HG03196 (cell line): ENCODE measurements around the gene FAM171A2.
"Not testable (repeated sequence)": the region's sequence is repeated elsewhere in the genome, so short reads cannot be mapped to it uniquely, and the experiment has no call there.

ENCODE experiments used
- ATAC-seq: cut with Tn5 transposase; IDR thresholded peaks from one replicate; pipeline ENCODE4 v1.9.1; 2021; ENCODE audit not compliant: unreplicated experiment

FAM171A2 gene

DNA sequence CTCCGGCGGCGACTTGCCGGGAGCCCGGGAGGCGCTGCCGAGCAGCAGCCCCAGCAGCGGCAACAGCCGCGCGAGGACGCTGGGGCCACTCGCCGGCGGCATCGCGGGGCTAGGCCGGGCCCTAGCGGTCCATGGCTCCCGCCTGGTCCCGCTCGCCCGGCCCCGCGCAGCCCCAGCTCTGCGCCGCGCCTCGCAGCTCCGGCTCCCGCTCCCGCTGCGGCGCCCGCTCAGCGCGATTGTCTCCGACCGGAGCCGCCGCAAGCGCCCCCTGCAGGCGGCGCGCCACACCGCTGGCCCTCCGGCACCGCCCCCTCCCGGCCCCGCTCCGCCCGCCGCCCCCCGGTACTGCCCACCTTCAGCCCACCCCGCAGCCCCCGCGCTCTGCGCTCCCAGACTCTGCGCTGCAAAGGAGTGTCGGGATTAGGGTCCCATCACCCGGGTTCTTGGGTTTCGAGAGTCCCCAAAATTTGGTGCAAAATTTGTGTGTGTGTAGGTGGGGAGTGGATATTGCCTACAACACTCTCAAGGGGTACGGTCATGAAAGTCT, at the start of gene FAM171A2:
Gene FAM171A2, minus strand, starts transcription at position 241 of the 547 bp plus-strand sequence. Its CDS starts 139 bp downstream, at position 102.
- no peak for ATAC-seq

DNA sequence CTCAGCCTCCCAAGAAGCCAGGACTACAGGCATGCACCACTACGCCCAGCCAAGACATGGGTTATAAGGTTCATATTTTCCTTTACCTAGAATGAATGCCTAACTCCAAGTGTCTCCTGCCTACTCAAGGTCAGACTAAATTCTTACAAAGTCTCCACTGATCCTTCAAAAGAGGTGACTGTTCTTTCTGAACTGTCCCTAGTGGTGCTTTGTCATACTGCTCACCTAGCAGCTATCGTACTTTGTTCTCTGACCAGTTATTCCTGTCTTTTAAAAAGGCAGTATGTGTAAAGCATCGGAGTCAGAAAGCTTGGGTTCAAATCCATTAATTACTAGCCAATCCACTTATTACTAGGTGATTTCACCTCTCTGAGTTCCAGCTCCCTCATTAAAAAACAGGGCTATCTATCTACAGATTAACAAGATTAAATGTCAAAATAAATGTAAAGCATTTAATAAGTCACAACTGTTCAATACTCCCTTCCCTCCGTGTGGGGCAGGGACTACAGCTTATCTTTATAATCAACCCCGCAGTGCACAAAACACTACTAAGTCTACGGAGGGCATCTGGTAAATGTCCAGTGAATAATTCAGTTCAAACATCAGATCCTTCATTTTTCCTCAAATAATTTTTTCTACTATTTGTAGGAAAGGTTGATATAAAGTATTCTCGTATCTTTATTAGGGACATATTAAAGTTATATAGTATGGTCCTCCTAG, 45.8 kb upstream of the FAM171A2 start:
- no peak for ATAC-seq

DNA sequence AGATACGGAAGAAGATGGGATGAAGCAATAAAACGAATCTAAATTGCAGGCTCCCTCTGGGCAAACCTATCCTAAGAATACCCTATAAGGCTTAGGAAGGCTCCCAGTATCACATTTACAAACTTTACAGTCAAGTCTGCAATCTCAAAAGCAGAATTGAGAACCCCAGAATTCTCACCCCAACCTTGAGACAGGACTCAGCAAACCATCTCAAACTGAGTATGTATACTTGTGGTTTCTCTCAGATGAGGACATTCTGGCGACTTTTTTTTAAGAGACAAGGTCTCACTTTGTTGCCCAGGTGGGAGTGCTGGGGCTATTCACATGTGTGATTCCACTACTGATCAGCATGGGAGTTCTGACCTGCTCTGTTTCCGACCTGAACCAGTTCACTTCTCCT, 45.1 kb upstream of the FAM171A2 start:
- ATAC-seq = no peak

- no peak for ATAC-seq
Observed at GRCh38 chr17:44402564-44403172, 39.0 kb upstream of the FAM171A2 start.

GRCh38 chr17:44400226-44400847, 36.7 kb upstream of the FAM171A2 start:
- ATAC-seq = no peak

GRCh38 chr17:44398692-44399691, 35.3 kb upstream of the FAM171A2 start:
- ATAC-seq = no peak

GRCh38 chr17:44397479-44398440, 34.1 kb upstream of the FAM171A2 start:
- ATAC-seq = no peak

GRCh38 chr17:44396946-44397345, 33.3 kb upstream of the FAM171A2 start:
- ATAC-seq = no peak

DNA sequence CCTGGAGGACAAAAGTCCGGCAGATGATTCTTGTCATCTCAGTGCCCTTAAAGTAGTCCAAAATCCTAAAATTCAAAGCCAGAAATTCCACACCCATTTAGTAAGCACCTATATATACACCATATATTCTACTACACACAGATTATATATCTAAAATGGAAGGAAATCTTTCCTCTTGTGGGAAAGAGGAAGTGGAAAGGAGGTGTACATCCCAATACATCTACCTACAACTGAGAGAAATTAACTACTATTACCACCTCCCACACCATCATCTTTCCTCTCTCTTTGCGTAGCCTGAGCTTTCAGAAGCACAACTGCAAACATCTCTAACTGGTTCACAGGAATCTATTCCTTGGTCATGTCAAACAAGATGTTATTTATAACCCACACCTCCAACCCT, 31.2 kb upstream of the FAM171A2 start:
- no peak for ATAC-seq

DNA sequence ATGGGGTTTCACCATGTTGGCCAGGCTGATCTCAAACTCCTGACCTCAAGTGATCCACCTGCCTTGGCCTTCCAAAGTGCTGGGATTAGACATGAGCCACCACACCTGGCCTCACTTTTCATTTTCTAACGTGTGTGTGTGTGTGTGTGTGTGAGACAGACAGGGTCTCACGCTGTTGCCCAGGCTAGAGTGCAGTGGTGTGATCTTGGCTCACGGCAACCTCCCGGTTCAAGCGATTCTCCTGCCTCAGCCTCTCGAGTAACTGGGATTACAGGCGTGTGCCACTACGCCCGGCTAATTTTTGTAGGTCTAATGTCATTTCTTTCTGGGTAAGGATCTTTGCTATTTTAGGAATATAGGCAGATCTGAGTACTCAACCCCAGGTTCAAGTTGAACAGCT, 30.5 kb upstream of the FAM171A2 start:
- ATAC-seq = not testable (repeated sequence)

- no peak for ATAC-seq
Observed at GRCh38 chr17:44390250-44390870, 26.7 kb upstream of the FAM171A2 start.

DNA sequence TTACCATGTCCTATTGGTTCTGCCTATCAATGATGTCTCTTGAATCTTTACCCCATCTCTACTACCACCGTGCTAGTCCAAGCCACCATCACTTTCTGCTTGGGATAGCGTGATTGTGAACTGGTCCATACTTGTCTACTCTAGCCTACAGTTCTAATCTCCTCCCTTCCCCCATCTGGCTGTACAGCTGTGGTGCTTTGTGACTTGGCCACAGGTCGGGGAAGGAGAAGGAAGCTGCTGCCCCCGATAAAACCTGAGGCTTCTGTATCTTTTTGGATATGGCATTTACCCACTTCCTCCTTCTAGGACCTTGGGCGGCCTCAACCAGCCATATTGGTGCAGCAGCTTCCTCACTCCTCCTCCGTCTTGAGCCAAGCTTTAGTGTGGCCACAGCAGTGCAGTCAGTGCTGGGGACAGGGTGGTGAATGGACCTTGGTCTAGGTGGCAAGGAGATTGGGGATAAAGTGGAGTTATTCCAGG, 26.1 kb upstream of the FAM171A2 start:
- ATAC-seq = no peak

DNA sequence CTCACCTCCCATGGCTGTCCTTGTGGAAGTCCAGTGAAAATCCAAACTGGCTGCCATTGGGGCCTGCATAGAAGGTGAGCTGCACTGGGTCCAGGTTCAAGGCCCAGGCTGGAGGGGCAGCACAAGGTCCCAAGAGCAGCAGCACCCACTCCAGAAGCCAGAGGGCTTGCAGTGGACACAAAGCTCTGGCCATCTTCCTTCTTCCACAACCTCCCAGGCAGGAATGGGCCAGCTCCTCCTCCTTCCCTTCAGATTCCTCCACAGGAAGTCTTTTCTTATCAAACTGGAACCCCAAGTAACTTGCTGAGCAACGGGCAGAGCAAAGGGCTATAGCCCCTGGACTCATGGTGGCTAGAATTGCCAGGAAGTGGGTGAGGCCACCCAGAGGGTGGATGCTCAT, 25.6 kb upstream of the FAM171A2 start, which contains the start of gene ITGA2B:
Gene ITGA2B, minus strand, starts transcription at position 369 of the 400 bp plus-strand sequence. Its CDS starts 176 bp downstream, at position 193.
- no peak for ATAC-seq

DNA sequence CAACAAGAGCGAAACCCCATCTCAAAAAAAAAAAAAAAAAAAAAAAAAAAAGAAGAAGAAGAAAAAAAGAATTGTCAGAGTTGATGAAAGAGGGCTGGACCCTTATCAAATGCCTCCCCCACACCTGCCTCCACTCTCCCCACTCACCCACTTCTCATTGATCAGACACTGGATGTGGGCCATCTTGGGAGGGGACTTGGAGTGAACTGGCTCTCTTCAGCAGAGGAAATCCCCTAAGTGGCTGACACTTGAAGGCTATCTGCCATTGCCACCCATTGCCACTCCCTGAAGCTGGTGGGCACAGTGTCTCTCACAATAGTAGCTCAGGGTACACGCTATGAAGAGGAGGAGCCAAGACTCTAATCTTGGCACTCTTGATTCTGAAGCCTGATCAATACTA, 24.2 kb upstream of the FAM171A2 start:
- ATAC-seq = no peak

DNA sequence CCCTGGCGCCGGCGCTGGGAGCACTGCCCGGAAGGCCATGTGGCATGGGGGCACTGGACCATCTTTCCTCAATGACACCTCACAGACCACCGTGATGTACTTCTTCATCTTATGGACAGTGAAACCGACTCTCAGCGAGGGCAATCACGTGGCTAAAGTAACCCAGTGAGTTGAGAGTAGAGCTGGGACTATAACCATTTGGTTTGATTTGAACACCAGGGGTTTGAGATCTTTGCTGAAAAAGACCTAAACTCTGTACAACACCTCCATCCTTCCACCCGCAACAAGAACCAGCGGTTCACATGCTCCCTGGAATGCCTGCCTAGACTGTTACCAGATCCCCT, 22.5 kb upstream of the FAM171A2 start:
- ATAC-seq = no peak

DNA sequence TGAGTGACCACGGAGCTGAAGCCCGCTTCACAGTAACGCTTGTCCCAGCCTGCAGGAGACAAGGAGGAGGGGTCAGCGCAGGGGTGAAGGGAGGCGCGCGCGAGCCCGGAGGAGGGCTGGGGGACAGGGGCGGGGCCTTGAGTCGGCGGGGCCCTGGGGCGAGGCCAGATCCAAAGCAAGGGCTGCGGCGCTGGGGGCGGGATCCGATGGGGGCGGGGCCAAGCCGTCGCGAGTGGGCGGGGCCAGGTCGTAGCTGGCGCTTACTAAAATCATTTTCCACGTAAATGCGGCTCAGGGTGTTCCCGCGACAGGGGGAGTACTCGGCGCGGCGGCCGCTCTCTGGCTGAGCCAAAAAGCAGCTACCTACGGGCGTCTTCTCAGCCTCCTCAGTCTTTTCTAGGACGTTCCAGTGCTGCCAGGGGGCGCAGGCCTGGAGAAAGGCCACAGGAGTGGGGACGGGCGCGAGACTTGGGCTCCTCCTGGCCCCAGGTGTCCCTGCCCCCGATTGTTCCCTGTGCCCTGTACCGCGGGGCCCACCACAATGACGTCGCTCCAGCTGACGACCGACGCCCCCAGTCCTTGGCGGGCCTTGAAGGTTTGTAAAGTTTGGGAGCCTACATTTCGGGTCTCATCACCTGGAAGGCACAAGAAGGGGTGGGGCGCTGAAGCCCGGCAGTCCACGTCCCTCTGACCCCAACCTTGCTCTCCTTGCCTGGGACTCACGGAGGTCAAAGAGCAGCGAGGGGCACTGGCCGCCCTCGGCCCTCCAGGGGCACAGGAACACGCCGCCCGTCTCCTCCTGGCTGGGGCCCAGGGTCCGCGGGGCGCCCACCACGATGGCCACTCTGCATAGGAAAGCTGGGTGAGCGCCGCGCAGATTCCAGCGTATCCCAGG, 21.9 kb upstream of the FAM171A2 start:
- ATAC-seq = no peak

DNA sequence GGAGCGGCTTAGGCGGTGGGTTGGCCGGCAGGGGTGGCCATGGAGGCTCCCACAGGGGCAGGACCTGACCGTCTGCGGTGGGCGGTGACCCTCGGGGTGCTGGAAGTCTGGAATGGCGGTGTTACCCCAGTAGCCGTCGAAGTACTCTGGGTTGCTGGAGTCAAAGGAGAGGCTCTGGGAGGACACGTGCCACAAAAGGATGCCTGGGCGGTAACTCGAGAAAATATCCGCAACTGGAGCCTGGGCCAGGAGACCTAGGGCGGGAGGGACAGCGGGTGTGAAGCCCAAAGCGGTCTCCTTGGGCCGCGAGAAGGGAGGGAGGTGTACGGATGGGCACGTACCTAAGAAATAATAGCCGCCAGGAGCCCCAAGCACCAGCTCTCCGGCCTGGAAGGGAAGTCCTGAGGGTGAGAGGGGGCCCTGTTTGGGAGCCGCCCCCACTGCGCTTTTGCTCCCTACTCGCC, 21.2 kb upstream of the FAM171A2 start:
- no peak for ATAC-seq

GRCh38 chr17:44384281-44384822, 20.7 kb upstream of the FAM171A2 start:
- ATAC-seq = no peak
